ENCODE data around the gene ACBD4.

The ACBD4 gene

GRCh38 chr17:45161288-45162024 is 26.0 kb downstream of the ACBD4 start, which contains the start of gene HEXIM2 (continued):
- TF ChIP-seq, protein P1, sequence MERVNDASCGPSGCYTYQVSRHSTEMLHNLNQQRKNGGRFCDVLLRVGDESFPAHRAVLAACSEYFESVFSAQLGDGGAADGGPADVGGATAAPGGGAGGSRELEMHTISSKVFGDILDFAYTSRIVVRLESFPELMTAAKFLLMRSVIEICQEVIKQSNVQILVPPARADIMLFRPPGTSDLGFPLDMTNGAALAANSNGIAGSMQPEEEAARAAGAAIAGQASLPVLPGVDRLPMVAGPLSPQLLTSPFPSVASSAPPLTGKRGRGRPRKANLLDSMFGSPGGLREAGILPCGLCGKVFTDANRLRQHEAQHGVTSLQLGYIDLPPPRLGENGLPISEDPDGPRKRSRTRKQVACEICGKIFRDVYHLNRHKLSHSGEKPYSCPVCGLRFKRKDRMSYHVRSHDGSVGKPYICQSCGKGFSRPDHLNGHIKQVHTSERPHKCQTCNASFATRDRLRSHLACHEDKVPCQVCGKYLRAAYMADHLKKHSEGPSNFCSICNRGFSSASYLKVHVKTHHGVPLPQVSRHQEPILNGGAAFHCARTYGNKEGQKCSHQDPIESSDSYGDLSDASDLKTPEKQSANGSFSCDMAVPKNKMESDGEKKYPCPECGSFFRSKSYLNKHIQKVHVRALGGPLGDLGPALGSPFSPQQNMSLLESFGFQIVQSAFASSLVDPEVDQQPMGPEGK (tag by site-specific recombination; IDR thresholded peaks at IDR 0.05) = peak; percentile 85
- peak; percentile 92 for TF ChIP-seq SP7 (tag by site-specific recombination; IDR thresholded peaks at IDR 0.05)
- TF ChIP-seq ZNF211 (tag by site-specific recombination; IDR thresholded peaks at IDR 0.05; ENCODE audit: low read depth) = no peak
- 0 out of 2 replicates have a peak, but pooled peaks have one; percentile 71 for TF ChIP-seq ZBTB1 (tag by site-specific recombination; IDR thresholded peaks at IDR 0.05)
- TF ChIP-seq ZNF777 (tag by site-specific recombination; IDR thresholded peaks at IDR 0.05; ENCODE audit: borderline replicate concordance) = 0 out of 2 replicates have a peak, but pooled peaks have one; percentile 18
- TF ChIP-seq HOXC10 (CRISPR knock-in tag; IDR thresholded peaks at IDR 0.05) = no peak
- TF ChIP-seq KLF16 (tag by site-specific recombination; IDR thresholded peaks at IDR 0.05) = peak; percentile 99
- TF ChIP-seq ZFHX2 (tag by site-specific recombination; conservative IDR thresholded peaks at IDR 0.05) = peak; percentile 55; the same call in 1 of the 2 replicates
- peak; percentile 96; the same call in 1 of the 2 replicates for TF ChIP-seq ZNF391 (tag by site-specific recombination; IDR thresholded peaks at IDR 0.05; ENCODE audit: borderline replicate concordance, low read depth)
- peak; percentile 89 for TF ChIP-seq ZNF146 (tag by site-specific recombination; IDR thresholded peaks at IDR 0.05)
- TF ChIP-seq ZNF610 (tag by site-specific recombination; IDR thresholded peaks at IDR 0.05; ENCODE audit: borderline replicate concordance) = peak; percentile 78
- peak; percentile 43; the same call in 1 of the 2 replicates for TF ChIP-seq EGR2 (tag by site-specific recombination; IDR thresholded peaks at IDR 0.05; ENCODE audit: low read depth)
- TF ChIP-seq, protein P2, sequence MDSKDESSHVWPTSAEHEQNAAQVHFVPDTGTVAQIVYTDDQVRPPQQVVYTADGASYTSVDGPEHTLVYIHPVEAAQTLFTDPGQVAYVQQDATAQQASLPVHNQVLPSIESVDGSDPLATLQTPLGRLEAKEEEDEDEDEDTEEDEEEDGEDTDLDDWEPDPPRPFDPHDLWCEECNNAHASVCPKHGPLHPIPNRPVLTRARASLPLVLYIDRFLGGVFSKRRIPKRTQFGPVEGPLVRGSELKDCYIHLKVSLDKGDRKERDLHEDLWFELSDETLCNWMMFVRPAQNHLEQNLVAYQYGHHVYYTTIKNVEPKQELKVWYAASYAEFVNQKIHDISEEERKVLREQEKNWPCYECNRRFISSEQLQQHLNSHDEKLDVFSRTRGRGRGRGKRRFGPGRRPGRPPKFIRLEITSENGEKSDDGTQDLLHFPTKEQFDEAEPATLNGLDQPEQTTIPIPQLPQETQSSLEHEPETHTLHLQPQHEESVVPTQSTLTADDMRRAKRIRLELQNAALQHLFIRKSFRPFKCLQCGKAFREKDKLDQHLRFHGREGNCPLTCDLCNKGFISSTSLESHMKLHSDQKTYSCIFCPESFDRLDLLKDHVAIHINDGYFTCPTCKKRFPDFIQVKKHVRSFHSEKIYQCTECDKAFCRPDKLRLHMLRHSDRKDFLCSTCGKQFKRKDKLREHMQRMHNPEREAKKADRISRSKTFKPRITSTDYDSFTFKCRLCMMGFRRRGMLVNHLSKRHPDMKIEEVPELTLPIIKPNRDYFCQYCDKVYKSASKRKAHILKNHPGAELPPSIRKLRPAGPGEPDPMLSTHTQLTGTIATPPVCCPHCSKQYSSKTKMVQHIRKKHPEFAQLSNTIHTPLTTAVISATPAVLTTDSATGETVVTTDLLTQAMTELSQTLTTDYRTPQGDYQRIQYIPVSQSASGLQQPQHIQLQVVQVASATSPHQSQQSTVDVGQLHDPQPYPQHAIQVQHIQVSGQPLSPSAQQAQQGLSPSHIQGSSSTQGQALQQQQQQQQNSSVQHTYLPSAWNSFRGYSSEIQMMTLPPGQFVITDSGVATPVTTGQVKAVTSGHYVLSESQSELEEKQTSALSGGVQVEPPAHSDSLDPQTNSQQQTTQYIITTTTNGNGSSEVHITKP (tag by site-specific recombination; IDR thresholded peaks at IDR 0.05) = peak; percentile 90

GRCh38 chr17:45162025-45162687 is 26.7 kb downstream of the ACBD4 start:
- peaks cover 5 to 9% of the 10 kb centered on the region in 2 experiments; a peak in 2 of 3 replicates for H3K36me3 ChIP-seq (ENCODE audit: control insufficient read depth in 2 of 2, insufficient read depth in 1 of 2, low read length in 2 of 2)
- ChIA-PET POLR2A (interaction anchor here (0.6 to 9.4 kb wide), 21 partner anchors 10 to 263 kb away, joined by 3 to 700 read pairs (median 4); partner anchors contain the start of genes ACBD4, C1QL1, EFTUD2 and HEXIM1), CTCF (interaction anchor here (0.7 to 8.9 kb wide), 9 partner anchors 9 to 115 kb away, joined by 3 to 113 read pairs (median 5); partner anchors contain the start of genes ACBD4 and HEXIM1)
- no peaks in the 10 kb centered on the region for H3K9me3 ChIP-seq (ENCODE audit: control insufficient read depth, insufficient read depth, low read depth, low read length)
- peak overlapping the region; percentile 3; the same call in 1 of the 2 replicates for H3K27ac ChIP-seq (ENCODE audit: extremely low read depth, low read depth, low read length)
- peaks cover 15% of the 10 kb centered on the region for H3K4me1 ChIP-seq (ENCODE audit: control insufficient read depth, insufficient read depth, low read length)
- peak overlapping the region; percentile 35 for H3K4me3 ChIP-seq (ENCODE audit: low read depth, low read length)
- TF ChIP-seq ZNF664 (tag by site-specific recombination; IDR thresholded peaks at IDR 0.05) (no peak), GLI4 (tag by site-specific recombination; IDR thresholded peaks at IDR 0.05) (no peak), ZNF624 (tag by site-specific recombination; IDR thresholded peaks at IDR 0.05) (no peak), ZNF174 (tag by site-specific recombination; IDR thresholded peaks at IDR 0.05) (no peak), ZNF580 (tag by site-specific recombination; IDR thresholded peaks at IDR 0.05) (no peak), ZNF146 (tag by site-specific recombination; IDR thresholded peaks at IDR 0.05) (no peak), ZNF610 (tag by site-specific recombination; IDR thresholded peaks at IDR 0.05; ENCODE audit: borderline replicate concordance) (no peak; the same call in 1 of the 2 replicates)
- TF ChIP-seq, protein P3, sequence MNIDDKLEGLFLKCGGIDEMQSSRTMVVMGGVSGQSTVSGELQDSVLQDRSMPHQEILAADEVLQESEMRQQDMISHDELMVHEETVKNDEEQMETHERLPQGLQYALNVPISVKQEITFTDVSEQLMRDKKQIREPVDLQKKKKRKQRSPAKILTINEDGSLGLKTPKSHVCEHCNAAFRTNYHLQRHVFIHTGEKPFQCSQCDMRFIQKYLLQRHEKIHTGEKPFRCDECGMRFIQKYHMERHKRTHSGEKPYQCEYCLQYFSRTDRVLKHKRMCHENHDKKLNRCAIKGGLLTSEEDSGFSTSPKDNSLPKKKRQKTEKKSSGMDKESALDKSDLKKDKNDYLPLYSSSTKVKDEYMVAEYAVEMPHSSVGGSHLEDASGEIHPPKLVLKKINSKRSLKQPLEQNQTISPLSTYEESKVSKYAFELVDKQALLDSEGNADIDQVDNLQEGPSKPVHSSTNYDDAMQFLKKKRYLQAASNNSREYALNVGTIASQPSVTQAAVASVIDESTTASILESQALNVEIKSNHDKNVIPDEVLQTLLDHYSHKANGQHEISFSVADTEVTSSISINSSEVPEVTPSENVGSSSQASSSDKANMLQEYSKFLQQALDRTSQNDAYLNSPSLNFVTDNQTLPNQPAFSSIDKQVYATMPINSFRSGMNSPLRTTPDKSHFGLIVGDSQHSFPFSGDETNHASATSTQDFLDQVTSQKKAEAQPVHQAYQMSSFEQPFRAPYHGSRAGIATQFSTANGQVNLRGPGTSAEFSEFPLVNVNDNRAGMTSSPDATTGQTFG (tag by site-specific recombination; IDR thresholded peaks at IDR 0.05; ENCODE audit: borderline replicate concordance) = no peak
- TF ChIP-seq, protein P4, sequence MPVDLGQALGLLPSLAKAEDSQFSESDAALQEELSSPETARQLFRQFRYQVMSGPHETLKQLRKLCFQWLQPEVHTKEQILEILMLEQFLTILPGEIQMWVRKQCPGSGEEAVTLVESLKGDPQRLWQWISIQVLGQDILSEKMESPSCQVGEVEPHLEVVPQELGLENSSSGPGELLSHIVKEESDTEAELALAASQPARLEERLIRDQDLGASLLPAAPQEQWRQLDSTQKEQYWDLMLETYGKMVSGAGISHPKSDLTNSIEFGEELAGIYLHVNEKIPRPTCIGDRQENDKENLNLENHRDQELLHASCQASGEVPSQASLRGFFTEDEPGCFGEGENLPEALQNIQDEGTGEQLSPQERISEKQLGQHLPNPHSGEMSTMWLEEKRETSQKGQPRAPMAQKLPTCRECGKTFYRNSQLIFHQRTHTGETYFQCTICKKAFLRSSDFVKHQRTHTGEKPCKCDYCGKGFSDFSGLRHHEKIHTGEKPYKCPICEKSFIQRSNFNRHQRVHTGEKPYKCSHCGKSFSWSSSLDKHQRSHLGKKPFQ (tag by site-specific recombination; IDR thresholded peaks at IDR 0.05) = no peak
- TF ChIP-seq, protein P5, sequence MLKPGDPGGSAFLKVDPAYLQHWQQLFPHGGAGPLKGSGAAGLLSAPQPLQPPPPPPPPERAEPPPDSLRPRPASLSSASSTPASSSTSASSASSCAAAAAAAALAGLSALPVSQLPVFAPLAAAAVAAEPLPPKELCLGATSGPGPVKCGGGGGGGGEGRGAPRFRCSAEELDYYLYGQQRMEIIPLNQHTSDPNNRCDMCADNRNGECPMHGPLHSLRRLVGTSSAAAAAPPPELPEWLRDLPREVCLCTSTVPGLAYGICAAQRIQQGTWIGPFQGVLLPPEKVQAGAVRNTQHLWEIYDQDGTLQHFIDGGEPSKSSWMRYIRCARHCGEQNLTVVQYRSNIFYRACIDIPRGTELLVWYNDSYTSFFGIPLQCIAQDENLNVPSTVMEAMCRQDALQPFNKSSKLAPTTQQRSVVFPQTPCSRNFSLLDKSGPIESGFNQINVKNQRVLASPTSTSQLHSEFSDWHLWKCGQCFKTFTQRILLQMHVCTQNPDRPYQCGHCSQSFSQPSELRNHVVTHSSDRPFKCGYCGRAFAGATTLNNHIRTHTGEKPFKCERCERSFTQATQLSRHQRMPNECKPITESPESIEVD (tag by site-specific recombination; IDR thresholded peaks at IDR 0.05) = no peak

Data from HEK293 (cell line).